Memory B cell (primary cell): ENCODE measurements around the gene ARID4B.
"Not testable (repeated sequence)": the region's sequence is repeated elsewhere in the genome, so short reads cannot be mapped to it uniquely, and the experiment has no call there.

Experiments
- ATAC-seq: fragments of 150-1000 bp; cut with Tn5 transposase; 2 replicates; pipeline ENCODE4 v1.10.0; 2021; ENCODE audit warnings: low read depth, mild to moderate bottlenecking, moderate library complexity
- DNase-seq, 2 donors: peaks; one replicate each; pipeline ENCODE4 v3.0.0; 2022; ENCODE audit warnings: low spot score in 2 of 2
- H3K27ac Mint-ChIP-seq: one replicate; pipeline ENCODE4 v1.8.0; 2022; ENCODE audit warnings: mild to moderate bottlenecking, moderate library complexity, mixed read lengths
- H3K27me3 Mint-ChIP-seq: one replicate; pipeline ENCODE4 v1.8.0; 2022; ENCODE audit warnings: mixed read lengths
- H3K36me3 Mint-ChIP-seq: one replicate; pipeline ENCODE4 v1.8.0; 2022; ENCODE audit warnings: mild to moderate bottlenecking, mixed read lengths
- H3K4me1 Mint-ChIP-seq: one replicate; pipeline ENCODE4 v1.8.0; 2022; ENCODE audit warnings: mixed read lengths
- H3K4me3 Mint-ChIP-seq: one replicate; pipeline ENCODE4 v1.8.0; 2022; ENCODE audit warnings: mild to moderate bottlenecking, moderate library complexity, mixed read lengths
- H3K9me3 Mint-ChIP-seq: one replicate; pipeline ENCODE4 v1.8.0; 2022; ENCODE audit warnings: mixed read lengths

The ARID4B gene

GRCh38 chr1:235181561-235182245, 146.3 kb downstream of the ARID4B start:
- Mint-ChIP-seq H3K27me3 (no peaks in the 10 kb centered on the region), H3K36me3 (peaks cover 21% of the 10 kb centered on the region), H3K4me3 (no peak overlapping the region), H3K9me3 (no peaks in the 10 kb centered on the region), H3K4me1 (no peaks in the 10 kb centered on the region), H3K27ac (peak overlapping the region; percentile 75)
- DNase-seq (no peak), ATAC-seq (no peak)

- Mint-ChIP-seq H3K27ac (peak overlapping the region; percentile 75), H3K36me3 (peaks cover 21% of the 10 kb centered on the region), H3K27me3 (no peaks in the 10 kb centered on the region), H3K9me3 (no peaks in the 10 kb centered on the region), H3K4me1 (no peaks in the 10 kb centered on the region), H3K4me3 (no peak overlapping the region)
- no peak for DNase-seq
- no peak for ATAC-seq
Measured at GRCh38 chr1:235180916-235181460, 147.0 kb downstream of the ARID4B start.

GRCh38 chr1:235176486-235176885, 151.5 kb downstream of the ARID4B start:
- no peak overlapping the region for H3K27ac Mint-ChIP-seq
- DNase-seq: no peak
- no peak overlapping the region for H3K4me3 Mint-ChIP-seq
- H3K27me3 Mint-ChIP-seq: no peaks in the 10 kb centered on the region
- peaks cover 14% of the 10 kb centered on the region for H3K36me3 Mint-ChIP-seq
- H3K9me3 Mint-ChIP-seq: no peaks in the 10 kb centered on the region
- H3K4me1 Mint-ChIP-seq: no peaks in the 10 kb centered on the region
- ATAC-seq: no peak

GRCh38 chr1:235169986-235170385, 158.0 kb downstream of the ARID4B start:
- Mint-ChIP-seq H3K36me3 (peaks cover 8% of the 10 kb centered on the region), H3K27ac (no peak overlapping the region), H3K4me3 (no peak overlapping the region), H3K9me3 (no peaks in the 10 kb centered on the region), H3K4me1 (no peaks in the 10 kb centered on the region), H3K27me3 (no peaks in the 10 kb centered on the region)
- DNase-seq: no peak
- ATAC-seq: no peak

- no peaks in the 10 kb centered on the region for H3K9me3 Mint-ChIP-seq
- no peak for ATAC-seq
- H3K27ac Mint-ChIP-seq: no peak overlapping the region
- H3K27me3 Mint-ChIP-seq: no peaks in the 10 kb centered on the region
- H3K36me3 Mint-ChIP-seq: peaks cover 6% of the 10 kb centered on the region
- H3K4me1 Mint-ChIP-seq: no peaks in the 10 kb centered on the region
- no peak for DNase-seq
- no peak overlapping the region for H3K4me3 Mint-ChIP-seq
Measured at GRCh38 chr1:235168375-235168774, 159.6 kb downstream of the ARID4B start.

GRCh38 chr1:235161685-235162327, 166.2 kb downstream of the ARID4B start:
- DNase-seq (no peak), ATAC-seq (no peak)
- H3K27me3 Mint-ChIP-seq: no peaks in the 10 kb centered on the region
- peak overlapping the region; percentile 96 for H3K27ac Mint-ChIP-seq
- H3K4me1 Mint-ChIP-seq: peaks cover 10% of the 10 kb centered on the region
- peak overlapping the region; percentile 90 for H3K4me3 Mint-ChIP-seq
- peaks cover 4% of the 10 kb centered on the region for H3K36me3 Mint-ChIP-seq
- H3K9me3 Mint-ChIP-seq: no peaks in the 10 kb centered on the region

GRCh38 chr1:235160957-235161684, 166.9 kb downstream of the ARID4B start, which contains the start of gene RBM34:
TSS of gene RBM34 (minus strand) at chr1:235161250. CDS start at chr1:235161226, 24 bp downstream.
- Mint-ChIP-seq H3K36me3 (peaks cover 4% of the 10 kb centered on the region), H3K4me1 (peaks cover 10% of the 10 kb centered on the region), H3K27ac (peak within 1 kb of the TSS; percentile 96), H3K4me3 (peak within 1 kb of the TSS; percentile 90), H3K9me3 (no peaks in the 10 kb centered on the region), H3K27me3 (no peaks in the 10 kb centered on the region)
- peak; percentile 92 for ATAC-seq
- DNase-seq: peak; percentile 90

GRCh38 chr1:235160383-235160956, 167.5 kb downstream of the ARID4B start:
- H3K27me3 Mint-ChIP-seq: no peaks in the 10 kb centered on the region
- peak overlapping the region; percentile 96 for H3K27ac Mint-ChIP-seq
- no peak for DNase-seq
- peak overlapping the region; percentile 90 for H3K4me3 Mint-ChIP-seq
- ATAC-seq: peak; percentile 68
- H3K9me3 Mint-ChIP-seq: no peaks in the 10 kb centered on the region
- peaks cover 4% of the 10 kb centered on the region for H3K36me3 Mint-ChIP-seq
- H3K4me1 Mint-ChIP-seq: peaks cover 10% of the 10 kb centered on the region

- not testable (repeated sequence) for DNase-seq, H3K9me3 Mint-ChIP-seq, ATAC-seq, H3K36me3 Mint-ChIP-seq, H3K27me3 Mint-ChIP-seq, H3K4me1 Mint-ChIP-seq
- H3K27ac Mint-ChIP-seq: peak overlapping the region; percentile 96
- peak overlapping the region; percentile 73 for H3K4me3 Mint-ChIP-seq
Measured at GRCh38 chr1:235159930-235160329, 168.0 kb downstream of the ARID4B start.

GRCh38 chr1:235159284-235159683, 168.7 kb downstream of the ARID4B start:
- not testable (repeated sequence) for H3K9me3 Mint-ChIP-seq, H3K27me3 Mint-ChIP-seq, DNase-seq, H3K27ac Mint-ChIP-seq, H3K36me3 Mint-ChIP-seq, ATAC-seq
- Mint-ChIP-seq H3K4me1 (peaks cover 14% of the 10 kb centered on the region), H3K4me3 (peak overlapping the region; percentile 21)

- Mint-ChIP-seq H3K9me3 (no peaks in the 10 kb centered on the region), H3K4me3 (no peak overlapping the region), H3K4me1 (peaks cover 15% of the 10 kb centered on the region), H3K27ac (no peak overlapping the region), H3K27me3 (no peaks in the 10 kb centered on the region), H3K36me3 (peaks cover 9% of the 10 kb centered on the region)
- ATAC-seq (no peak), DNase-seq (no peak)
Measured at GRCh38 chr1:235158680-235159079, 169.3 kb downstream of the ARID4B start.

- no peak for DNase-seq
- H3K4me3 Mint-ChIP-seq: no peak overlapping the region
- peaks cover 10% of the 10 kb centered on the region for H3K36me3 Mint-ChIP-seq
- no peak overlapping the region for H3K27ac Mint-ChIP-seq
- no peaks in the 10 kb centered on the region for H3K9me3 Mint-ChIP-seq
- H3K27me3 Mint-ChIP-seq: no peaks in the 10 kb centered on the region
- ATAC-seq: no peak
- peaks cover 15% of the 10 kb centered on the region for H3K4me1 Mint-ChIP-seq
Measured at GRCh38 chr1:235157150-235157549, 170.8 kb downstream of the ARID4B start.

- DNase-seq: no peak
- H3K27ac Mint-ChIP-seq: no peak overlapping the region
- H3K9me3 Mint-ChIP-seq: no peaks in the 10 kb centered on the region
- H3K4me3 Mint-ChIP-seq: no peak overlapping the region
- ATAC-seq: no peak
- H3K27me3 Mint-ChIP-seq: no peaks in the 10 kb centered on the region
- H3K36me3 Mint-ChIP-seq: peaks cover 10% of the 10 kb centered on the region
- peaks cover 13% of the 10 kb centered on the region for H3K4me1 Mint-ChIP-seq
Measured at GRCh38 chr1:235156740-235157139, 171.2 kb downstream of the ARID4B start.

GRCh38 chr1:235156265-235156664, 171.7 kb downstream of the ARID4B start:
- H3K4me3 Mint-ChIP-seq: no peak overlapping the region
- no peaks in the 10 kb centered on the region for H3K27me3 Mint-ChIP-seq
- H3K27ac Mint-ChIP-seq: no peak overlapping the region
- ATAC-seq: no peak
- no peak for DNase-seq
- H3K4me1 Mint-ChIP-seq: peaks cover 13% of the 10 kb centered on the region
- peaks cover 13% of the 10 kb centered on the region for H3K36me3 Mint-ChIP-seq
- no peaks in the 10 kb centered on the region for H3K9me3 Mint-ChIP-seq
